ENCODE data around the gene PABPN1L. TPM values are rescaled to one million over a fixed set of nuclear protein-coding genes. Genes with fewer than 3 reads are reported as not detected.

PABPN1L gene
- total and polyA plus RNA-seq, 2 of the 8 experiments (the other 6 are each of a cell fraction or from before 2014, with no cell fraction given): not detected

DNA sequence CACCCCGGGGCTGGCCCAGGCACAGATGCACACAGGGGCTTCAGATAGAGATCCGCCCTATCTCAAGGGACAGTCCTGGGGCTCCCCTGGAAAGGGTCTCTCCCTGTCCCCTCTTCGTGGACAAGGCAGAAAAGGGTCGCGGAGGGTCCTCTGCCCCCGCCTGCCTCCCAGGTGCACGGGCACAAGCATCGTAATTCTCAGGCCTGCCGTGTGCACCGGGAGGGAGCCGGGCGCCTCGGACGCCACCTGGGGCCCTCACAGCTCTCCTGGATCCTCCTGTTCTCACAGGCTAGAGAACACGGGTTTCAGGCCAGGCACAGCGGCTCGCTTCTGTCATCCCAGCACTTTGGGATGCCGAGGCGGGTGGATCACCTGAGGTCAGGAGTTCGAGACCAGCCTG, 11.9 kb upstream of the PABPN1L start (continued):
- TF ChIP-seq POLR2AphosphoS5 (IDR thresholded peaks at IDR 0.05; ENCODE audit: low read depth, low read length): no peak

Measured in H1 (cell line).